HepG2 (cell line): ENCODE measurements around the gene MYADML2. TPM values are rescaled to one million over a fixed set of nuclear protein-coding genes. Genes with fewer than 3 reads are reported as not detected.

Experiments
- ATAC-seq: fragments of 200-7000 bp; cut with Tn5 transposase; 3 replicates; pipeline ENCODE4 v1.9.1; 2020; ENCODE audit warnings: mild to moderate bottlenecking, moderate library complexity
- BruUV-seq: library from RNA; stranded (reverse); fragments of 400-500 nt; replicated peaks from 2 replicates; lab custom pipeline; 2021; lab: Mats Ljungman, UMichigan
- CTCF ChIA-PET: fragments of 300-600 bp; formaldehyde crosslinking; extraction: SDS; loops from one replicate; lab custom pipeline; 2021; ENCODE audit warnings: low total read pairs, inconsistent platforms, low intra/inter-chr PET ratio; lab: Yijun Ruan, JAX
- POLR2A ChIA-PET: fragments of 350-600 bp; sonication (Branson Sonifier 250); formaldehyde crosslinking; loops from one replicate; lab custom pipeline; 2020; ENCODE audit warnings: antibody characterized with exemption, inconsistent platforms; lab: Yijun Ruan, JAX
- DNase-seq: peaks from one replicate; pipeline ENCODE4 v3.0.0-alpha.2; 2015; ENCODE audit warnings: low spot score
- FAIRE-seq: peaks from 3 replicates; lab custom pipeline; 2011; peaks lifted over from hg19 to GRCh38; lab: Jason Lieb, UNC
- H2AFZ ChIP-seq: one replicate; pipeline ENCODE4 v1.6.1; 2011; ENCODE audit warnings: low read length, inconsistent platforms
- H3K27ac ChIP-seq: fragments of 300-600 bp; 3 replicates; pipeline ENCODE4 v1.8.0; 2011; ENCODE audit warnings: mixed run types, mild to moderate bottlenecking, mixed read lengths, low read length, inconsistent platforms; ENCODE audit not compliant: insufficient read depth; ENCODE audit errors: extremely low read length
- H3K27me3 ChIP-seq, 2 experiments: fragments of 200-600 bp in 1 of 2; 2 replicates in 1 of 2; 3 replicates in 1 of 2; pipeline versions ENCODE4 v1.6.0 to v1.8.0; 2011; ENCODE audit warnings: low read length in 2 of 2, mild to moderate bottlenecking in 2 of 2, moderate library complexity in 2 of 2, inconsistent platforms in 1 of 2; ENCODE audit not compliant: insufficient read depth in 2 of 2, control insufficient read depth in 1 of 2
- H3K36me3 ChIP-seq, 2 experiments: fragments of 200-600 bp in 1 of 2; replicated peaks in 1 of 2; 2 replicates in 1 of 2; 3 replicates in 1 of 2; pipeline versions ENCODE4 v1.5.1 to v1.8.0; 2011; ENCODE audit warnings: low read length in 2 of 2, inconsistent platforms in 1 of 2; ENCODE audit not compliant: insufficient read depth in 2 of 2, control insufficient read depth in 1 of 2
- H3K4me1 ChIP-seq: 2 replicates; pipeline ENCODE4 v1.5.1; 2012; ENCODE audit warnings: low read length, inconsistent platforms; ENCODE audit not compliant: insufficient read depth
- H3K4me2 ChIP-seq: 2 replicates; pipeline ENCODE4 v1.6.0; 2011; ENCODE audit warnings: low read depth, low read length, inconsistent platforms
- H3K4me3 ChIP-seq, 3 experiments: fragments of 200-600 bp in 1 of 3; sonication (generic), shearing (Covaris generic) in 1 of 3; replicated peaks in 1 of 3; 2 replicates each; pipeline ENCODE4 v1.5.1; 2011 to 2016; ENCODE audit warnings: low read length in 3 of 3, inconsistent platforms in 2 of 3, low read depth in 2 of 3, mild to moderate bottlenecking in 2 of 3, control low read depth in 1 of 3, mixed read lengths in 1 of 3; ENCODE audit not compliant: insufficient read depth in 1 of 3
- H3K79me2 ChIP-seq: one replicate; pipeline ENCODE4 v1.6.1; 2011; ENCODE audit warnings: low read length, inconsistent platforms; ENCODE audit not compliant: insufficient read depth
- H3K9ac ChIP-seq: 2 replicates; pipeline ENCODE4 v1.6.0; 2011; ENCODE audit warnings: mild to moderate bottlenecking, low read depth, low read length, inconsistent platforms; ENCODE audit not compliant: insufficient read depth
- H3K9me3 ChIP-seq: 2 replicates; pipeline ENCODE4 v1.5.1; 2012; ENCODE audit warnings: mild to moderate bottlenecking, low read length
- H4K20me1 ChIP-seq: 2 replicates; pipeline ENCODE4 v1.6.0; 2011; ENCODE audit warnings: inconsistent platforms, mild to moderate bottlenecking, low read length, moderate library complexity; ENCODE audit not compliant: insufficient read depth
- AGO2 ChIP-seq: fragments of 200-400 bp; formaldehyde crosslinking; optimal IDR thresholded peaks from 2 replicates; pipeline ENCODE3; 2017; ENCODE audit warnings: mild to moderate bottlenecking, low read depth, low read length, moderate library complexity
- ATF1 ChIP-seq: IDR thresholded peaks from 2 replicates; pipeline ENCODE4 v1.6.1; 2016; ENCODE audit warnings: mild to moderate bottlenecking, control low read depth
- BHLHE40 ChIP-seq: IDR thresholded peaks from 2 replicates; pipeline ENCODE4 v1.6.1; 2011; ENCODE audit warnings: low read length, improper control_type of control experiment
- EEA1 ChIP-seq: sonication (generic); formaldehyde crosslinking; IDR thresholded peaks from 2 replicates; pipeline ENCODE4 v1.5.1; 2020; ENCODE audit warnings: mild to moderate bottlenecking, missing genetic modification reagents, borderline replicate concordance
- HOXA9 ChIP-seq: sonication (generic); formaldehyde crosslinking; IDR thresholded peaks from 2 replicates; pipeline ENCODE4 v1.8.1; 2022; ENCODE audit warnings: missing genetic modification reagents, mild to moderate bottlenecking, moderate library complexity, borderline replicate concordance
- IRF2 ChIP-seq: IDR thresholded peaks from 2 replicates; pipeline ENCODE4 v1.6.1; 2018; ENCODE audit warnings: missing genetic modification reagents, missing compliant biosample characterization
- NCOA1 ChIP-seq: sonication (generic); formaldehyde crosslinking; IDR thresholded peaks from 2 replicates; pipeline ENCODE4 v1.9.0; 2021; ENCODE audit warnings: missing genetic modification reagents
- RBFOX2 ChIP-seq: fragments of 200-400 bp; formaldehyde crosslinking; IDR thresholded peaks from 2 replicates; pipeline ENCODE4 v1.6.1; 2017; ENCODE audit warnings: low read depth, mild to moderate bottlenecking, low read length
- ZNF12 ChIP-seq: sonication (generic); formaldehyde crosslinking; IDR thresholded peaks from 2 replicates; pipeline ENCODE4 v1.5.0; 2020; ENCODE audit warnings: missing genetic modification reagents
- ZNF337 ChIP-seq: sonication (generic); formaldehyde crosslinking; IDR thresholded peaks from 2 replicates; pipeline ENCODE4 v1.5.1; 2020; ENCODE audit warnings: missing genetic modification reagents, low read depth, mild to moderate bottlenecking, borderline replicate concordance
- ZNF552 ChIP-seq: sonication (generic); formaldehyde crosslinking; IDR thresholded peaks from 2 replicates; pipeline ENCODE4 v1.9.0; 2022; ENCODE audit warnings: missing genetic modification reagents, mild to moderate bottlenecking, borderline replicate concordance
- ZNF558 ChIP-seq: sonication (generic); formaldehyde crosslinking; IDR thresholded peaks from 2 replicates; pipeline ENCODE4 v1.9.0; 2022; ENCODE audit warnings: mild to moderate bottlenecking, missing genetic modification reagents, borderline replicate concordance
- ZNF564 ChIP-seq: sonication (generic); formaldehyde crosslinking; IDR thresholded peaks from 2 replicates; pipeline ENCODE4 v1.8.1; 2023; ENCODE audit warnings: mild to moderate bottlenecking, missing genetic modification reagents
- ZNF768 ChIP-seq: sonication (generic); formaldehyde crosslinking; IDR thresholded peaks from 2 replicates; pipeline ENCODE4 v1.4.0; 2020; ENCODE audit warnings: missing genetic modification reagents
- ZNF879 ChIP-seq: sonication (generic); formaldehyde crosslinking; IDR thresholded peaks from 2 replicates; pipeline ENCODE4 v1.8.1; 2023; ENCODE audit warnings: missing genetic modification reagents
- ZNF891 ChIP-seq: sonication (generic); formaldehyde crosslinking; IDR thresholded peaks from 2 replicates; pipeline ENCODE4 v1.5.0; 2020; ENCODE audit warnings: mild to moderate bottlenecking, missing genetic modification reagents
- WGBS: methylation state at CpG from one replicate; pipeline ENCODE4 v1.1.6; 2017; ENCODE audit warnings: low lambda C conversion rate; 5-methylcytosine and 5-hydroxymethylcytosine counted together
- in situ Hi-C: cut with HindIII; loops from 2 replicates; pipeline ENCODE4 v1.10.0; 2017; ENCODE audit warnings: low pct_unique_long_range_greater_than_20kb; ENCODE audit not compliant: extremely low pct_ligation_motif_present
- intact Hi-C: fragments of 100-400 bp; cut with micrococcal nuclease; formaldehyde crosslinking; loops from one replicate; pipeline ENCODE4 v1.10.0; 2022; ENCODE audit not compliant: unreplicated experiment
- polyA plus RNA-seq, 8 experiments: library from polyadenylated mRNA; depleted of rRNA in 3 of 8; stranded (reverse) in 7 of 8; unstranded in 1 of 8; fragments of >200 nt; fragmentation: Illumina TruSeq in 4 of 8; extraction: Trizol in 4 of 8; gene quantifications; 2 replicates each; pipeline versions ENCODE4 v1.2.1 to v1.2.3, GENCODE V29; 2011 to 2016; ENCODE audit warnings: low read depth in 4 of 8, missing spikeins in 1 of 8, mixed read lengths in 1 of 8; ENCODE audit not compliant: insufficient read depth in 1 of 8
- total RNA-seq, 5 experiments: library from RNA; depleted of rRNA; stranded (reverse); fragments of >200 nt; fragmentation: Illumina TruSeq; extraction: Trizol; gene quantifications; 2 replicates each; pipeline ENCODE4 v1.2.3, GENCODE V29; 2016; ENCODE audit warnings: low read depth in 1 of 5
- TF ChIP-seq, protein P1 (sequence below): sonication (generic); formaldehyde crosslinking; IDR thresholded peaks from 2 replicates; pipeline ENCODE4 v1.4.0; 2020; ENCODE audit warnings: missing genetic modification reagents
- TF ChIP-seq, protein P2 (sequence below): sonication (generic); formaldehyde crosslinking; IDR thresholded peaks from 2 replicates; pipeline ENCODE4 v1.4.0; 2020; ENCODE audit warnings: missing genetic modification reagents
- TF ChIP-seq, protein P3 (sequence below): sonication (generic); formaldehyde crosslinking; IDR thresholded peaks from 2 replicates; pipeline ENCODE4 v1.5.1; 2020; ENCODE audit warnings: mild to moderate bottlenecking, missing genetic modification reagents

Gene MYADML2
- total and polyA plus RNA-seq, 2 of the 13 experiments (the other 11 are each of a cell fraction or from before 2014, with no cell fraction given), result not detected

DNA sequence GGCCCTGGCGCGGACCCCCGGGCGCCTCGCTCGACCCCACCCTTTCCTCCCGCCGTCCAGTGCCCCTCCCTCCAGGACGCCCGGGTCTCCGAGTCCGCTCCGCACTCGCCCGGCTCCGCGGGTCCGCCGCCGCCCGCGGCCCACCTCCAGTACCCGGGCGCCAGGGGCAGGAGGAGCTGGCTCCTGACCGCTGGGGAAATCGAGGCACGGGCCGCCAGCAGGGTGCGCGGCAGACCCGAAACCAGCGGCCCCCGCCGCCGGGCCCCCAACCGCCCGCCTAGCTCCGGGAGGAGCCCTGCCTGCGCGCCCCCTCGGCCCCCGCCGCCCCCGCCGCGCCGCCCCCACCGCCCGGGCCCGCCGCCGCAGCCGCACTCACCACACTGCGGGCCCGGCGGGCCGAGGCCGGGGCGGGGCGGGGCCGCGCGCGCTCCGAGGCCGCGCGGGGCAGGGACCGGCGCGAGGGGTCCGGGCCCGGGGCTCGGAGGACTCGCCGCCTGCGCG, 19.8 kb downstream of the MYADML2 start:
- intact Hi-C loops (loop anchor here (2.0 kb wide), 1 partner anchor 16 kb away; the partner anchor contains the start of gene PCYT2), in situ Hi-C loops (no loop called here)
- ATAC-seq, result no peak
- Histone ChIP-seq H4K20me1 (peaks cover 28% of the 10 kb centered on the region), H3K79me2 (peaks cover 49% of the 10 kb centered on the region), H3K9me3 (no peaks in the 10 kb centered on the region), H3K4me3 (peak overlapping the region; percentile 79 to 94 (median 91)), H2AFZ (no peak overlapping the region), H3K4me2 (peak overlapping the region; percentile 88), H3K9ac (peak overlapping the region; percentile 91), H3K27me3 (no peaks in the 10 kb centered on the region), H3K36me3 (peaks cover 2 to 7% of the 10 kb centered on the region in 2 experiments), H3K27ac (peak overlapping the region; percentile 92), H3K4me1 (peaks cover 57% of the 10 kb centered on the region)
- no peak for FAIRE-seq
- CTCF ChIA-PET, result no interaction called here
- POLR2A ChIA-PET, result interaction anchor here (1.0 to 6.1 kb wide), 24 partner anchors 10 to 315 kb away, joined by 3 to 71 read pairs (median 8); partner anchors contain the start of genes CENPX, DCXR, LRRC45 and MCRIP1
- BruUV-seq, result no TSS peak
- DNase-seq, result no peak
- WGBS, result 2% methylated on average over 10 of the region's 78 CpGs
- peak; percentile 10; the same call in 1 of the 2 replicates for TF ChIP-seq ZNF564 (CRISPR knock-in tag)
- TF ChIP-seq ZNF558 (CRISPR knock-in tag), result peak; percentile 73; the same call in 1 of the 2 replicates
- TF ChIP-seq IRF2 (CRISPR knock-in tag), result no peak
- TF ChIP-seq, protein P1, sequence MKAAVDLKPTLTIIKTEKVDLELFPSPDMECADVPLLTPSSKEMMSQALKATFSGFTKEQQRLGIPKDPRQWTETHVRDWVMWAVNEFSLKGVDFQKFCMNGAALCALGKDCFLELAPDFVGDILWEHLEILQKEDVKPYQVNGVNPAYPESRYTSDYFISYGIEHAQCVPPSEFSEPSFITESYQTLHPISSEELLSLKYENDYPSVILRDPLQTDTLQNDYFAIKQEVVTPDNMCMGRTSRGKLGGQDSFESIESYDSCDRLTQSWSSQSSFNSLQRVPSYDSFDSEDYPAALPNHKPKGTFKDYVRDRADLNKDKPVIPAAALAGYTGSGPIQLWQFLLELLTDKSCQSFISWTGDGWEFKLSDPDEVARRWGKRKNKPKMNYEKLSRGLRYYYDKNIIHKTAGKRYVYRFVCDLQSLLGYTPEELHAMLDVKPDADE, result 0 out of 2 replicates have a peak, but pooled peaks have one; percentile 14
- TF ChIP-seq ZNF768 (CRISPR knock-in tag), result peak; percentile 7; the same call in 1 of the 2 replicates
- TF ChIP-seq, protein P2, sequence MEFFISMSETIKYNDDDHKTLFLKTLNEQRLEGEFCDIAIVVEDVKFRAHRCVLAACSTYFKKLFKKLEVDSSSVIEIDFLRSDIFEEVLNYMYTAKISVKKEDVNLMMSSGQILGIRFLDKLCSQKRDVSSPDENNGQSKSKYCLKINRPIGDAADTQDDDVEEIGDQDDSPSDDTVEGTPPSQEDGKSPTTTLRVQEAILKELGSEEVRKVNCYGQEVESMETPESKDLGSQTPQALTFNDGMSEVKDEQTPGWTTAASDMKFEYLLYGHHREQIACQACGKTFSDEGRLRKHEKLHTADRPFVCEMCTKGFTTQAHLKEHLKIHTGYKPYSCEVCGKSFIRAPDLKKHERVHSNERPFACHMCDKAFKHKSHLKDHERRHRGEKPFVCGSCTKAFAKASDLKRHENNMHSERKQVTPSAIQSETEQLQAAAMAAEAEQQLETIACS (CRISPR knock-in tag), result no peak
- no peak for TF ChIP-seq ZNF891 (CRISPR knock-in tag)
- TF ChIP-seq BHLHE40, result no peak
- no peak for TF ChIP-seq ZNF12 (CRISPR knock-in tag)
- TF ChIP-seq EEA1 (CRISPR knock-in tag), result 0 out of 2 replicates have a peak, but pooled peaks have one; percentile 15
- peak; percentile 83; the same call in 1 of the 2 replicates for TF ChIP-seq ZNF879 (CRISPR knock-in tag)
- TF ChIP-seq HOXA9 (CRISPR knock-in tag), result no peak
- no peak for TF ChIP-seq ZNF337 (CRISPR knock-in tag)
- TF ChIP-seq RBFOX2, result peak; percentile 81
- peak; percentile 62 for TF ChIP-seq AGO2
- TF ChIP-seq NCOA1 (CRISPR knock-in tag), result 0 out of 2 replicates have a peak, but pooled peaks have one; percentile 10
- TF ChIP-seq, protein P3, sequence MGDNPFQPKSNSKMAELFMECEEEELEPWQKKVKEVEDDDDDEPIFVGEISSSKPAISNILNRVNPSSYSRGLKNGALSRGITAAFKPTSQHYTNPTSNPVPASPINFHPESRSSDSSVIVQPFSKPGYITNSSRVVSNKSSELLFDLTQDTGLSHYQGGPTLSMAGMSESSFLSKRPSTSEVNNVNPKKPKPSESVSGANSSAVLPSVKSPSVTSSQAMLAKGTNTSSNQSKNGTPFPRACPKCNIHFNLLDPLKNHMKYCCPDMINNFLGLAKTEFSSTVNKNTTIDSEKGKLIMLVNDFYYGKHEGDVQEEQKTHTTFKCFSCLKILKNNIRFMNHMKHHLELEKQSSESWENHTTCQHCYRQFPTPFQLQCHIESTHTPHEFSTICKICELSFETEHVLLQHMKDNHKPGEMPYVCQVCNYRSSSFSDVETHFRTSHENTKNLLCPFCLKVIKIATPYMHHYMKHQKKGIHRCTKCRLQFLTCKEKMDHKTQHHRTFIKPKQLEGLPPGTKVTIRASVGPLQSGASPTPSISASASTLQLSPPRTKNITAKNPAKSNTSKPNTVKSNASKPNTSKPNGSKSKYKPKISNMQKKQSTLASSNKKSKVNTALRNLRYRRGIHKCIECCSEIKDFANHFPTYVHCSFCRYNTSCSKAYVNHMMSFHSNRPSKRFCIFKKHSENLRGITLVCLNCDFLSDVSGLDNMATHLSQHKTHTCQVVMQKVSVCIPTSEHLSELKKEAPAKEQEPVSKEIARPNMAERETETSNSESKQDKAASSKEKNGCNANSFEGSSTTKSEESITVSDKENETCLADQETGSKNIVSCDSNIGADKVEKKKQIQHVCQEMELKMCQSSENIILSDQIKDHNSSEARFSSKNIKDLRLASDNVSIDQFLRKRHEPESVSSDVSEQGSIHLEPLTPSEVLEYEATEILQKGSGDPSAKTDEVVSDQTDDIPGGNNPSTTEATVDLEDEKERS, result no peak
- TF ChIP-seq ATF1 (CRISPR knock-in tag), result no peak
- TF ChIP-seq ZNF552 (CRISPR knock-in tag), result no peak
